ENCODE measurements around the gene FRRS1.

Gene FRRS1

GRCh38 chr1:99660496-99660895 lies 105.9 kb downstream of the FRRS1 start:
- no peak overlapping the region for H3K4me3 ChIP-seq (ENCODE audit: low read depth in 1 of 2, low read length in 2 of 2)
- no peaks in the 10 kb centered on the region for H3K36me3 ChIP-seq (ENCODE audit: insufficient read depth, low read length)
- H3K9me3 ChIP-seq (ENCODE audit: low read length) = no peaks in the 10 kb centered on the region
- H3K4me1 ChIP-seq (ENCODE audit: insufficient read depth, low read length) = peaks cover 5% of the 10 kb centered on the region
- no peak overlapping the region for H3K9ac ChIP-seq (ENCODE audit: low read length)
- H3K27me3 ChIP-seq (ENCODE audit: control insufficient read depth in 1 of 2, insufficient read depth in 2 of 2, low read length in 2 of 2) = no peaks in the 10 kb centered on the region
- H3K27ac ChIP-seq (ENCODE audit: low read depth, low read length) = no peak overlapping the region

DNA sequence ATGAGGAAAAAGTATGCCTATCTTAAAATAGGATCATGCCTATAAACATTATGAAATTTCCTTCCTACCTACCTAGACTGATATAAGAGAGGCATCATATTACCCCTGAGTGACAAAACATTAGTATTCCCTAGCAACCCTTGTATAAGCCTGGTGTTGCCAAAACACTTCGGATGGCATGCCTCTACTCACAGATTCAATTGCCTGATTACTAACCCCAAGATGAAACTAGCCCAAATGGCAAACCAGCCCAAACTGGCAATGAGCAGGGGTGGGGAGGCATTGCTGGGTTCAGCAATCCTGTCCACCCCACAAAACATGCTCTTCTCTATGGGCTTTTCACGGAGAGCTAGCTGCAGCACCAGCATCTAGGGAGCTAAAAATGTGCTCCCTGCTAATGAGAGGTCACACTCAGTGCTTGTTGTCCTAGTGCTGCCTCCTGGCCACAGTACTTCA lies 106.7 kb downstream of the FRRS1 start:
- H3K9me3 ChIP-seq (ENCODE audit: low read length) = no peaks in the 10 kb centered on the region
- H3K36me3 ChIP-seq (ENCODE audit: insufficient read depth, low read length) = no peaks in the 10 kb centered on the region
- no peak overlapping the region for H3K4me3 ChIP-seq (ENCODE audit: low read depth in 1 of 2, low read length in 2 of 2)
- H3K27me3 ChIP-seq (ENCODE audit: control insufficient read depth in 1 of 2, insufficient read depth in 2 of 2, low read length in 2 of 2) = no peaks in the 10 kb centered on the region
- H3K4me1 ChIP-seq (ENCODE audit: insufficient read depth, low read length) = peaks cover 5% of the 10 kb centered on the region
- no peak overlapping the region for H3K9ac ChIP-seq (ENCODE audit: low read length)
- no peak overlapping the region for H3K27ac ChIP-seq (ENCODE audit: low read depth, low read length)
